OCI-LY1 (cell line): ENCODE measurements around the gene INSR.

Experiments used
- EZH2 ChIP-seq: fragments of 200-600 bp; sonication (generic), shearing (Covaris generic); IDR thresholded peaks from 2 replicates; pipeline ENCODE4 v1.8.0; 2017; ENCODE audit warnings: borderline replicate concordance, mixed run types, mild to moderate bottlenecking, antibody characterized with exemption, low read length, moderate library complexity, mixed read lengths
- TF ChIP-seq, protein P1 (sequence below): fragments of 200-600 bp; sonication (generic), shearing (Covaris generic); IDR thresholded peaks from 2 replicates; pipeline ENCODE4 v1.5.1; 2017; ENCODE audit warnings: mild to moderate bottlenecking, antibody characterized with exemption, low read length, moderate library complexity, mixed read lengths

DNA sequence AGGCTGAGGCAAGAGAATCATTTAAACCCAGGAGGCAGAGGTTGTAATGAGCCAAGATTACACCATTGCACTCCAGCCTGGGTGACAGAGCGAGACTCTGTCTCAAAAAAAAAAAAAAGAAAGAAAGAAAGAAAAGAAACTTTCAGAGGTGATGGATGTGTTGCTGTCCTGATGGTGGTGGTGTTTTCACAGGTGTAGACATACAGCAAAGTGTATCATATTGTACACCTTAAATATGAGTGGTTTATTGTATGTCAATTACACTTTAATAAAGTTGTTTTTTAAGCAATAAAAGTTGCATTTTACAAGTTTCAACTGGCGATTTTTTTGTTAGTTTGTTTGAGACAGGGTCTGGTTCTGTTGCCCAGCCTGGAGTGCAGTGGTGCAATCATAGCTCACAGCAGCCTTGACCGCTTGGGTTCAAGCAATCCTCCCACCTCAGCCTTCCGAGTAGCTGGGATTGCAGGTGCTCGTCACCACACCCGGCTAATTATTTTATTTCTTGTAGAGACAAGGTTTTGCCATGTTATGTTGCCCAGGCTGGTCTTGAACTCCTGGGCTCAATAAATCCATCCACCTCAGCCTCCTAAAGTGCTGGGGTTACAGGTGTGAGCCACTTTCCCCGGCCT lies 13.5 kb upstream of the INSR start:
- TF ChIP-seq, protein P1, sequence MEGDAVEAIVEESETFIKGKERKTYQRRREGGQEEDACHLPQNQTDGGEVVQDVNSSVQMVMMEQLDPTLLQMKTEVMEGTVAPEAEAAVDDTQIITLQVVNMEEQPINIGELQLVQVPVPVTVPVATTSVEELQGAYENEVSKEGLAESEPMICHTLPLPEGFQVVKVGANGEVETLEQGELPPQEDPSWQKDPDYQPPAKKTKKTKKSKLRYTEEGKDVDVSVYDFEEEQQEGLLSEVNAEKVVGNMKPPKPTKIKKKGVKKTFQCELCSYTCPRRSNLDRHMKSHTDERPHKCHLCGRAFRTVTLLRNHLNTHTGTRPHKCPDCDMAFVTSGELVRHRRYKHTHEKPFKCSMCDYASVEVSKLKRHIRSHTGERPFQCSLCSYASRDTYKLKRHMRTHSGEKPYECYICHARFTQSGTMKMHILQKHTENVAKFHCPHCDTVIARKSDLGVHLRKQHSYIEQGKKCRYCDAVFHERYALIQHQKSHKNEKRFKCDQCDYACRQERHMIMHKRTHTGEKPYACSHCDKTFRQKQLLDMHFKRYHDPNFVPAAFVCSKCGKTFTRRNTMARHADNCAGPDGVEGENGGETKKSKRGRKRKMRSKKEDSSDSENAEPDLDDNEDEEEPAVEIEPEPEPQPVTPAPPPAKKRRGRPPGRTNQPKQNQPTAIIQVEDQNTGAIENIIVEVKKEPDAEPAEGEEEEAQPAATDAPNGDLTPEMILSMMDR = no peak
- no peak for TF ChIP-seq EZH2
